IMR-90 (cell line): ENCODE data around the gene ANKRD34B. TPM values are rescaled to one million over a fixed set of nuclear protein-coding genes. Genes with fewer than 3 reads are reported as not detected.

Source experiments
- ATAC-seq: fragments of 200-7000 bp; cut with Tn5 transposase; 2 replicates; pipeline ENCODE4 v1.9.1; 2020; ENCODE audit warnings: low read depth, mild to moderate bottlenecking, moderate library complexity
- BruUV-seq: library from RNA; stranded (reverse); fragments of 400-500 nt; replicated peaks from 2 replicates; lab custom pipeline; 2021; lab: Mats Ljungman, UMichigan
- CTCF ChIA-PET: fragments of 300-600 bp; formaldehyde crosslinking; extraction: SDS; loops from one replicate; lab custom pipeline; 2021; ENCODE audit warnings: antibody characterized with exemption; lab: Yijun Ruan, JAX
- POLR2A ChIA-PET: fragments of 300-600 bp; sonication (Branson Sonifier 250); formaldehyde crosslinking; loops from one replicate; lab custom pipeline; 2022; ENCODE audit warnings: antibody characterized with exemption; ENCODE audit not compliant: unreplicated experiment; lab: Charles Lee
- DNase-seq: peaks from one replicate; pipeline ENCODE4 v3.0.0; 2013
- H2AFZ ChIP-seq: replicated peaks from 2 replicates; pipeline ENCODE3; 2013; ENCODE audit warnings: low read length, mild to moderate bottlenecking; ENCODE audit not compliant: poor library complexity
- H2AK5ac ChIP-seq: 2 replicates; pipeline ENCODE4 v1.6.1; 2013; ENCODE audit warnings: low read depth, low read length, inconsistent platforms
- H2AK9ac ChIP-seq: replicated peaks from 2 replicates; pipeline ENCODE3; 2013; ENCODE audit warnings: mild to moderate bottlenecking, low read depth, low read length, moderate library complexity; ENCODE audit not compliant: poor library complexity
- H2BK120ac ChIP-seq: 2 replicates; pipeline ENCODE4 v1.6.1; 2013; ENCODE audit warnings: low read depth, low read length, inconsistent platforms
- H2BK15ac ChIP-seq: 3 replicates; pipeline ENCODE4 v1.6.1; 2013; ENCODE audit warnings: low read depth, low read length, inconsistent platforms
- H2BK20ac ChIP-seq: 2 replicates; pipeline ENCODE4 v1.6.1; 2013; ENCODE audit warnings: low read depth, mild to moderate bottlenecking, inconsistent platforms, low read length, moderate library complexity
- H2BK5ac ChIP-seq: 2 replicates; pipeline ENCODE4 v1.6.1; 2013; ENCODE audit warnings: mild to moderate bottlenecking, low read depth, low read length, inconsistent platforms; ENCODE audit not compliant: poor library complexity, severe bottlenecking
- H3K14ac ChIP-seq: replicated peaks from 2 replicates; pipeline ENCODE4 v1.6.1; 2013; ENCODE audit warnings: low read depth, low read length, inconsistent platforms
- H3K18ac ChIP-seq: 2 replicates; pipeline ENCODE4 v1.6.1; 2013; ENCODE audit warnings: low read depth, low read length, control low read depth
- H3K23ac ChIP-seq: 2 replicates; pipeline ENCODE4 v1.6.1; 2013; ENCODE audit warnings: low read depth, low read length, inconsistent platforms
- H3K27ac ChIP-seq: 2 replicates; pipeline ENCODE4 v1.5.1; 2013; ENCODE audit warnings: mild to moderate bottlenecking, control low read depth, low read length; ENCODE audit not compliant: insufficient read depth
- H3K27me3 ChIP-seq: 2 replicates; pipeline ENCODE4 v1.6.1; 2013; ENCODE audit warnings: low read length; ENCODE audit not compliant: control insufficient read depth, insufficient read depth
- H3K36me3 ChIP-seq: 2 replicates; pipeline ENCODE4 v1.6.1; 2013; ENCODE audit warnings: low read length, mixed read lengths; ENCODE audit not compliant: control insufficient read depth, insufficient read depth
- H3K4ac ChIP-seq: 2 replicates; pipeline ENCODE4 v1.6.1; 2013; ENCODE audit warnings: low read depth, low read length, inconsistent platforms
- H3K4me1 ChIP-seq: 2 replicates; pipeline ENCODE4 v1.6.1; 2013; ENCODE audit warnings: low read length, mixed read lengths; ENCODE audit not compliant: control insufficient read depth, insufficient read depth
- H3K4me2 ChIP-seq: 2 replicates; pipeline ENCODE4 v1.6.1; 2013; ENCODE audit warnings: low read depth, mild to moderate bottlenecking, control low read depth, low read length, moderate library complexity
- H3K4me3 ChIP-seq: 2 replicates; pipeline ENCODE4 v1.5.1; 2013; ENCODE audit warnings: low read depth, mild to moderate bottlenecking, control low read depth, low read length, moderate library complexity; ENCODE audit not compliant: insufficient read depth
- H3K56ac ChIP-seq: 2 replicates; pipeline ENCODE4 v1.6.1; 2013; ENCODE audit warnings: low read length, inconsistent platforms; ENCODE audit not compliant: insufficient read depth; ENCODE audit errors: extremely low read depth
- H3K79me1 ChIP-seq, 2 experiments: 2 replicates each; pipeline ENCODE4 v1.6.1; 2013; ENCODE audit warnings: low read length in 2 of 2, inconsistent platforms in 1 of 2, low read depth in 1 of 2
- H3K9ac ChIP-seq: 2 replicates; pipeline ENCODE4 v1.6.1; 2013; ENCODE audit warnings: low read depth, low read length, control low read depth
- H3K9me1 ChIP-seq: 2 replicates; pipeline ENCODE4 v1.6.1; 2013; ENCODE audit warnings: low read length, inconsistent platforms; ENCODE audit not compliant: insufficient read depth
- H3K9me3 ChIP-seq: 2 replicates; pipeline ENCODE4 v1.6.1; 2013; ENCODE audit warnings: low read length; ENCODE audit not compliant: control insufficient read depth, insufficient read depth
- H4K20me1 ChIP-seq: 2 replicates; pipeline ENCODE4 v1.6.1; 2013; ENCODE audit warnings: low read length, inconsistent platforms; ENCODE audit not compliant: insufficient read depth
- H4K5ac ChIP-seq: 2 replicates; pipeline ENCODE4 v1.6.1; 2013; ENCODE audit warnings: mild to moderate bottlenecking, low read depth, low read length, control low read depth
- H4K8ac ChIP-seq, 2 experiments: 2 replicates each; pipeline ENCODE4 v1.6.1; 2013; ENCODE audit warnings: low read depth in 2 of 2, low read length in 2 of 2, control low read depth in 1 of 2, inconsistent platforms in 1 of 2
- H4K91ac ChIP-seq: 2 replicates; pipeline ENCODE4 v1.6.1; 2013; ENCODE audit warnings: low read depth, low read length, inconsistent platforms; ENCODE audit not compliant: insufficient read depth
- BHLHE40 ChIP-seq: fragments of 150-350 bp; IDR thresholded peaks from 2 replicates; pipeline ENCODE4 v1.6.1; 2016; ENCODE audit warnings: mild to moderate bottlenecking, low read depth, low read length
- CEBPB ChIP-seq: IDR thresholded peaks from 2 replicates; pipeline ENCODE4 v1.6.1; 2012; ENCODE audit warnings: low read depth, low read length, improper control_type of control experiment
- MAZ ChIP-seq: IDR thresholded peaks from 2 replicates; pipeline ENCODE4 v1.6.1; 2012; ENCODE audit warnings: low read depth, mild to moderate bottlenecking, low read length, improper control_type of control experiment, moderate library complexity, borderline replicate concordance
- NFE2L2 ChIP-seq: fragments of 150-350 bp; IDR thresholded peaks from 2 replicates; pipeline ENCODE4 v1.6.1; 2016; ENCODE audit warnings: low read depth, mild to moderate bottlenecking, low read length
- RFX5 ChIP-seq: IDR thresholded peaks from 2 replicates; pipeline ENCODE4 v1.8.0; 2012; ENCODE audit warnings: low read depth, mild to moderate bottlenecking, low read length, moderate library complexity
- SMC3 ChIP-seq: fragments of 150-350 bp; IDR thresholded peaks from 2 replicates; pipeline ENCODE4 v1.6.1; 2016; ENCODE audit warnings: low read depth, mild to moderate bottlenecking, antibody characterized with exemption, low read length, moderate library complexity
- WGBS, 2 experiments: methylation state at CpG; one replicate each; pipeline versions ENCODE4 v1.1.5 to v1.1.7; 2013; ENCODE audit warnings: missing lambda C conversion rate in 2 of 2; ENCODE audit not compliant: insufficient read length in 1 of 2; ENCODE audit errors: extremely low coverage in 2 of 2; 5-methylcytosine and 5-hydroxymethylcytosine counted together
- dilution Hi-C: fragments of 300-500 bp; cut with HindIII; formaldehyde crosslinking; loops from one replicate; pipeline ENCODE4 v1.14.3; 2018; ENCODE audit warnings: low sequenced_read_pairs; ENCODE audit not compliant: unreplicated experiment
- in situ Hi-C: fragments of 300-500 bp; cut with MboI; formaldehyde crosslinking; loops from 3 replicates; pipeline ENCODE4 v1.14.3; 2019; ENCODE audit warnings: low sequenced_read_pairs, inconsistent platforms, mixed read lengths
- intact Hi-C: fragments of 100-400 bp; cut with micrococcal nuclease; formaldehyde crosslinking; loops from 2 replicates; pipeline ENCODE4 v1.10.0; 2022
- polyA plus RNA-seq, 3 experiments: library from polyadenylated mRNA; depleted of rRNA; stranded (reverse); fragments of >200 nt; gene quantifications; 2 replicates each; pipeline ENCODE4 v1.2.3, GENCODE V29; 2012; ENCODE audit warnings: low replicate concordance in 1 of 3
- total RNA-seq: library from RNA; depleted of rRNA; stranded (reverse); fragments of >200 nt; gene quantifications from 2 replicates; pipeline ENCODE4 v1.2.3, GENCODE V29; 2012

ANKRD34B gene
- total and polyA plus RNA-seq, 2 of the 4 experiments (the other 2 are of a cell fraction), result not detected

DNA sequence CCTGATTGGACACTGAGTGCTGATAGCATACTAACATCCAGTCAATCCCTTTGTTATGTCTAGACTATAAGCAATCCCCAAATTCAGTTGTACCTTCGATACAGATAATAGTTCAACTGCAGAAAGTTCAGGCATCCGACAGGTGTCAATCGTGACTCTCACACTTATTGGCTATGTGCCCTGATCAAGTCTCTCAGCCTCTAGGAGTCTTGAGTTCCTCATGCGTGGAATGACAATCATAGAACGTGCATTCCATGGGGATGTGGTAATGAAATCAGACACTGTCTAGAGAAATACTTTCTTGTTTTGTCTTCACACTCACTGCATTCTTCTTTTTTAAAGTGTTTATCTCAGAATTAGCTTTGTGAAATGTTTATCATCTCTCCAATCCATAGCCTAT lies 4.8 kb downstream of the ANKRD34B start:
- Histone ChIP-seq H4K91ac (no peak overlapping the region), H3K9ac (no peak overlapping the region), H4K8ac (no peak overlapping the region), H3K14ac (no peak overlapping the region), H4K5ac (no peak overlapping the region), H3K36me3 (no peaks in the 10 kb centered on the region), H3K27me3 (peaks cover 47% of the 10 kb centered on the region), H2AFZ (no peak overlapping the region), H3K79me1 (no peaks in the 10 kb centered on the region), H2AK5ac (no peak overlapping the region), H2BK120ac (no peak overlapping the region), H3K9me3 (no peaks in the 10 kb centered on the region), H3K56ac (no peak overlapping the region), H3K9me1 (no peaks in the 10 kb centered on the region), H2BK20ac (no peak overlapping the region), H3K4me1 (no peaks in the 10 kb centered on the region; the same call in 1 of the 2 replicates), H3K23ac (no peak overlapping the region), H3K4me2 (no peak overlapping the region), H3K4me3 (no peak overlapping the region), H3K18ac (no peak overlapping the region), H4K20me1 (no peaks in the 10 kb centered on the region), H2BK15ac (no peak overlapping the region), H3K4ac (no peak overlapping the region), H2BK5ac (no peak overlapping the region), H2AK9ac (no peak overlapping the region), H3K27ac (no peak overlapping the region)
- intact Hi-C loops, result no loop called here
- no TSS peak for BruUV-seq
- dilution Hi-C loops, result no loop called here
- DNase-seq (no peak), ATAC-seq (no peak)
- WGBS, 2 experiments, result 83% methylated on average over 3 of the region's 5 CpGs; no CpG with 5 or more reads in 1 of the 2 experiments
- in situ Hi-C loops, result no loop called here
- POLR2A ChIA-PET, result no interaction called here
- TF ChIP-seq BHLHE40 (no peak), RFX5 (no peak), CEBPB (no peak), NFE2L2 (no peak), MAZ (no peak), SMC3 (no peak)
- CTCF ChIA-PET, result no interaction called here
